BLaER1 treated with 17β-estradiol and CSF1 and Interleukin-3, amounts not matched to agents 10 nM and 100 nM (cell line): ENCODE results near the gene FKRP.

Experiments used
- H3K27ac ChIP-seq, 11 experiments: shearing (Covaris generic); formaldehyde crosslinking; 2 replicates each; pipeline ENCODE4 v1.8.1; 2022
- H3K27me3 ChIP-seq, 11 experiments: shearing (Covaris generic); formaldehyde crosslinking; 2 replicates each; pipeline ENCODE4 v1.8.1; 2022
- H3K36me3 ChIP-seq, 11 experiments: shearing (Covaris generic); formaldehyde crosslinking; 2 replicates each; pipeline ENCODE4 v1.8.1; 2022
- H3K4me1 ChIP-seq, 10 experiments: shearing (Covaris generic); formaldehyde crosslinking; 2 replicates each; pipeline ENCODE4 v1.8.1; 2022
- H3K4me2 ChIP-seq, 11 experiments: shearing (Covaris generic); formaldehyde crosslinking; 2 replicates each; pipeline ENCODE4 v1.8.1; 2022
- H3K4me3 ChIP-seq, 10 experiments: shearing (Covaris generic); formaldehyde crosslinking; 2 replicates each; pipeline ENCODE4 v1.8.1; 2022
- H3K9ac ChIP-seq, 11 experiments: shearing (Covaris generic); formaldehyde crosslinking; 2 replicates each; pipeline ENCODE4 v1.8.1; 2022
- H3K9me3 ChIP-seq, 11 experiments: shearing (Covaris generic); formaldehyde crosslinking; replicated peaks in 1 of 11; 2 replicates each; pipeline ENCODE4 v1.8.1; 2022
- H4K20me1 ChIP-seq, 11 experiments: shearing (Covaris generic); formaldehyde crosslinking; 2 replicates each; pipeline ENCODE4 v1.8.1; 2022
- Cebpa-rat ChIP-seq, 11 experiments: shearing (Covaris generic); IDR thresholded peaks; 2 replicates each; pipeline ENCODE4 v1.8.1; 2022

FKRP gene

DNA sequence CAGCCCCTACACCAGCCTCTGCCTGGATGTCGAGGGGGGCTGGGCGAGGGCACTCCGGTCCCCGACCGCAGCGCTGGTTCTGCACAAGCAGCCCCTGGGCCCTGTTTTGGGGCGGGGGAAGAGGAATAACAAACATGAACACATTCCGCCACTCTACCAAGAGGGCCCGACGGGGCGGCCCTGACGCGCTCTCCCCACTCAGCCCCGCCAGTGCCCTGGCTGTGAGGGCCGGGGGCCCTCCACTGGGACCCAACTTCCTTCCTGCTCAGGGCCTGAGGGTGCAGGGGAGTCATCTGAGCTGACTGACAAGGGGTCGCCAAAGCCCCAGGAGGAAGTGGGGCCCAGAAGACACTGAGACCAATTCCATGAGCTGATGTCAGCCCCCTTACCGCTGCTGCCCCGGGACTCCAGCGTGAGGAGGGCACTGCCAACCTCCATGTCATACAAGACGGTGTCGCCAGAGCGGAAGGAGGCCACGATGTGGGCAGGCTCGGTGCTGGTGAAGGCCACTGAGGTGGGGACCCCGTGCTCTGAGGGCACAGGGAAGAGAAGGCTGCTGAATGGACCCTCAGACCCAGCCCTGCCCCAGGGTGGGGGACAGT lies 23.3 kb upstream of the FKRP start:
- Histone ChIP-seq H3K27ac (peak overlapping the region in 9 of 11 experiments; percentile 51 to 95 (median 90); a peak in 18 of 22 replicates), H3K4me3 (peak overlapping the region in 9 of 10 experiments; percentile 1 to 93 (median 85); a peak in 14 of 20 replicates), H3K27me3 (no peaks in the 10 kb centered on the region), H3K9ac (peak overlapping the region in 10 of 11 experiments; percentile 51 to 93 (median 88); a peak in 19 of 22 replicates), H3K9me3 (no peaks in the 10 kb centered on the region), H4K20me1 (peaks cover 47 to 97% (median 70%) of the 10 kb centered on the region in 11 experiments), H3K4me1 (peaks cover 91 to 100% (median 100%) of the 10 kb centered on the region in 10 experiments), H3K36me3 (peaks cover 72 to 80% (median 76%) of the 10 kb centered on the region in 11 experiments), H3K4me2 (peak overlapping the region; percentile 88 to 99 (median 97))
- no peak for TF ChIP-seq Cebpa-rat (IDR thresholded peaks at IDR 0.05)

DNA sequence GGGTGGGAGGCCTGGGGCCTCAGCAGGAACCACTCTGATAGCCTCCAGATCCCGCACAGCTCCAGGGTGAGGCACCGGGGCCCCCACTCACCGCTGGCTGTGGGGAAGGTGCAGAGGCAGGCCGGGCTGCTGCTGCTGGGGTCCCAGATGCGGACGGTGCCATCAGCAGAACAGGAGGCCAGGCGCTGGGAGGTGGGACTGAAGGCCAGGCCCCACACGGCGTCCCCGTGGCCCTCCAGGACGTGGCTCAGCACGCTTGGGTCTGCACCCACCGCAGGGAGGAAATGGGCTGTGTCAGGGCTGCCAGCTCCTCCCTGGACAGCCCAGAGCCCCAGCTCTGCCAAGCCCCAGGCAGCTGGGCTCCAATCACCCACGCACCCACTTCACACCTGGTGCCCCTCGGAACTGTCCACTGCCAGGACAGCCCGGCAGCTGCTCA lies 22.8 kb upstream of the FKRP start:
- Histone ChIP-seq H3K4me2 (peak overlapping the region; percentile 88 to 99 (median 97)), H3K9me3 (no peaks in the 10 kb centered on the region), H3K27ac (peak overlapping the region in 10 of 11 experiments; percentile 13 to 95 (median 88); a peak in 18 of 22 replicates), H3K27me3 (no peaks in the 10 kb centered on the region), H3K4me3 (peak overlapping the region in 8 of 10 experiments; percentile 10 to 93 (median 88); a peak in 14 of 20 replicates), H3K36me3 (peaks cover 77 to 85% (median 82%) of the 10 kb centered on the region in 11 experiments), H3K4me1 (peaks cover 91 to 100% (median 100%) of the 10 kb centered on the region in 10 experiments), H4K20me1 (peaks cover 52 to 100% (median 76%) of the 10 kb centered on the region in 11 experiments), H3K9ac (peak overlapping the region in 10 of 11 experiments; percentile 51 to 93 (median 88); a peak in 19 of 22 replicates)
- no peak for TF ChIP-seq Cebpa-rat (IDR thresholded peaks at IDR 0.05)

DNA sequence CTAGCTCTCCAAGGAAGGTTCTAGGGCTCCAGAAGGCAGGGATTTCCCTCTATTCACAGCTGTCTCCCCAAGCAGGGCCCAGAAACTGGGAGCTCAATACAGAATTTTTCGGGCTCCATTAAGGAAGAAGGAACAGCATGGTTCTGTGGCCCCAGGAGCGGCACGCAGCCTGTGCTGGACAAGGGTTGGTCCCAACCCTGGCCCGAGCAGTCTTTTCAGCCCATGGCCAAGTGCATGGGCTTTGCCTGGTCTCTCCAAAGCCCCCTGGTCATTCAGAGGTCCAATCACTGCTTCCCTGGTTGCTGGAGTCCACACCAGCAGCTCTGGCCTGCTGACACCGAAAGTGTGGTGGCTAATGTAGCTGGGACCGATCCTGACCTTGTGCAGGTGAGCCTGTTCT lies 22.4 kb upstream of the FKRP start:
- peak overlapping the region in 7 of 10 experiments; percentile 10 to 93 (median 91); a peak in 12 of 20 replicates for H3K4me3 ChIP-seq
- H4K20me1 ChIP-seq, result peaks cover 56 to 100% (median 79%) of the 10 kb centered on the region in 11 experiments
- no peaks in the 10 kb centered on the region for H3K9me3 ChIP-seq
- no peak for TF ChIP-seq Cebpa-rat (IDR thresholded peaks at IDR 0.05)
- H3K9ac ChIP-seq, result peak overlapping the region in 10 of 11 experiments; percentile 51 to 93 (median 88); a peak in 18 of 22 replicates
- H3K4me1 ChIP-seq, result peaks cover 91 to 100% (median 100%) of the 10 kb centered on the region in 10 experiments
- peaks cover 81 to 89% (median 86%) of the 10 kb centered on the region in 11 experiments for H3K36me3 ChIP-seq
- peak overlapping the region; percentile 88 to 99 (median 97) for H3K4me2 ChIP-seq
- no peaks in the 10 kb centered on the region for H3K27me3 ChIP-seq
- H3K27ac ChIP-seq, result peak overlapping the region in 10 of 11 experiments; percentile 13 to 95 (median 88); a peak in 18 of 22 replicates

DNA sequence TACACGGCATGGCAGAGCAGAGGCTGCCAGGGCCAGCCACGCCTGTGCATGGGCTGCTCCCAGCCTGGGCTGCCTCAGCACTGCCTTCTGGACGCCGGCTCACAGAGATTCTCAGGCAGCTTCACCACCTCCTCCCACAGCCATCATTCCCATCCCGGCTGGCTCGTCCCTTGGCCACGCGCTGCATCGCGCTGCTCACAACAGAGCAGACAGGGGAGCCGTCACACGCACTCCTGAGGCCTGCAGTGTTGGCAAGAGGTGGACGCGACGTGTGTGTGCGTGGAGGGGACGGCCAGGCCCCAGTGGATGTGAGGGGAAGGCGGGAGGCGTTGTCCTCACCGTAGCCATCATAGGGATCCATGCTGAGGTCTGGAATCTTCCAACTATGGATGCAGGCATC lies 21.4 kb upstream of the FKRP start:
- H3K4me1 ChIP-seq, result peaks cover 91 to 100% (median 100%) of the 10 kb centered on the region in 10 experiments
- peak overlapping the region in 3 of 11 experiments; percentile 8 to 25 (median 15); a peak in 2 of 22 replicates for H3K9ac ChIP-seq
- H4K20me1 ChIP-seq, result peaks cover 63 to 100% (median 81%) of the 10 kb centered on the region in 11 experiments
- no peaks in the 10 kb centered on the region for H3K27me3 ChIP-seq
- no peak overlapping the region for H3K4me3 ChIP-seq
- peaks cover 88 to 98% (median 95%) of the 10 kb centered on the region in 11 experiments for H3K36me3 ChIP-seq
- H3K27ac ChIP-seq, result 0 out of 22 replicates have a peak overlapping the region, but pooled peaks of 1 of the 11 experiments have one; percentile 19
- H3K4me2 ChIP-seq, result peak overlapping the region; percentile 30 to 99 (median 97); a peak in 21 of 22 replicates
- H3K9me3 ChIP-seq, result no peaks in the 10 kb centered on the region
- TF ChIP-seq Cebpa-rat (IDR thresholded peaks at IDR 0.05), result no peak

GRCh38 chr19:46725036-46725820 lies 20.6 kb upstream of the FKRP start:
- Histone ChIP-seq H4K20me1 (peaks cover 71 to 100% (median 88%) of the 10 kb centered on the region in 11 experiments), H3K36me3 (peaks cover 91 to 100% (median 98%) of the 10 kb centered on the region in 11 experiments), H3K9ac (peak overlapping the region in 8 of 11 experiments; percentile 30 to 64 (median 53); a peak in 14 of 22 replicates), H3K9me3 (no peaks in the 10 kb centered on the region), H3K27ac (peak overlapping the region in 1 of 11 experiments; percentile 56; a peak in 2 of 22 replicates), H3K4me3 (peak overlapping the region in 4 of 10 experiments; percentile 6 to 44 (median 27); a peak in 5 of 20 replicates), H3K4me2 (peak overlapping the region in 10 of 11 experiments; percentile 86 to 99 (median 96); a peak in 18 of 22 replicates), H3K4me1 (peaks cover 91 to 100% (median 100%) of the 10 kb centered on the region in 10 experiments), H3K27me3 (no peaks in the 10 kb centered on the region)
- TF ChIP-seq Cebpa-rat (IDR thresholded peaks at IDR 0.05), result no peak

DNA sequence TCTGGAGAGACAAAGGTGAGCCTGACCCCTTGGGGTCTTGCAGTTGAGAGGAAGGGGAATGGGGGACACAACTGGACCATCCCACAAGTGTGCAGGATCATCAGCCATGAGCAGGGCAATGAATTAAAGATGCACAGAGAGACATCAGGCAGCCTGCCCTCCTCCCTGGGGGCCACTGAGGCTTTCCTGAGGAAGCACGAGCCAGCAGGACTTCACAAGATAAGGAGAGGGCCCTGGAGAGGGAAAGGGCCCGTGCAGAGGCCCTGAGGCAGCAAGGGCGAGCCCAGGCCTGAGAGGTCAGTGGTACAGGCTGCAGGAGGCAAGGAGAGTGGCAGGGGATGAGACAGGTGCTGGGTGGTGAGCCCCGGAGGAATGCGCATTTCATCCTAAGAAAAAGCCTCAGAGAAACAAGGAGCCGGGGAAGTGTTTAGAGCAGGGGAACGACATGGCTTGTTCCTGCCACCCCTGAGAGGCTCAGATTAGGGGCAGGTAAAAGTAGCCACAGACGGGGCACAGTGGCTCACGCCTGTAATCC lies 19.9 kb upstream of the FKRP start:
- peak overlapping the region in 9 of 11 experiments; percentile 25 to 64 (median 50); a peak in 16 of 22 replicates for H3K9ac ChIP-seq
- peak overlapping the region in 7 of 10 experiments; percentile 6 to 44 (median 16); a peak in 9 of 20 replicates for H3K4me3 ChIP-seq
- H3K4me2 ChIP-seq, result peak overlapping the region; percentile 57 to 99 (median 95); a peak in 21 of 22 replicates
- no peaks in the 10 kb centered on the region for H3K27me3 ChIP-seq
- peaks cover 91 to 100% (median 100%) of the 10 kb centered on the region in 10 experiments for H3K4me1 ChIP-seq
- H4K20me1 ChIP-seq, result peaks cover 78 to 100% (median 95%) of the 10 kb centered on the region in 11 experiments
- H3K9me3 ChIP-seq, result no peaks in the 10 kb centered on the region
- no peak for TF ChIP-seq Cebpa-rat (IDR thresholded peaks at IDR 0.05)
- H3K27ac ChIP-seq, result peak overlapping the region in 3 of 11 experiments; percentile 23 to 56 (median 44); a peak in 5 of 22 replicates
- H3K36me3 ChIP-seq, result peaks cover 92 to 100% (median 97%) of the 10 kb centered on the region in 11 experiments

DNA sequence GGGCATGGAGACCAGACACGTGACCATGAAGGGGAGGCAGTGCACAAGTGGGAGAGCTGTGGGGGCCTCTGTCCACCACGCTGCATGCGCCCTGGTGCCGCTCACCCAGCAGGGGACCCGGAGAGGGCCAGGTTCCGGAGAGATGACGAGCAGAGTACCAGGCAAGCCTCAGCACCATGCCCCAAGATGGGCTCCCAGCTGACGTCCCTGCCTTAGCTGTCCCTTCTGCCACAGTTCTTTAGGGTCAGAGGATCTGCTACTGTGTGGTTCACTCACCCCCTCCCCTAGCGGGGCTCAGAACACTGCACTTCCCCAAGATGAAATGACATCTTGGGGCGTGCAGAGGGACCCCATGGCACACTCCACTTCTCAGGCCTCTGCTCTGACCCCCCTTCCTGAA lies 19.3 kb upstream of the FKRP start:
- peak overlapping the region in 4 of 11 experiments; percentile 6 to 56 (median 34); a peak in 5 of 22 replicates for H3K27ac ChIP-seq
- H3K9ac ChIP-seq, result peak overlapping the region in 9 of 11 experiments; percentile 30 to 64 (median 50); a peak in 14 of 22 replicates
- peaks cover 91 to 100% (median 100%) of the 10 kb centered on the region in 10 experiments for H3K4me1 ChIP-seq
- H4K20me1 ChIP-seq, result peaks cover 84 to 100% (median 98%) of the 10 kb centered on the region in 11 experiments
- peak overlapping the region in 5 of 10 experiments; percentile 13 to 44 (median 33); a peak in 8 of 20 replicates for H3K4me3 ChIP-seq
- no peaks in the 10 kb centered on the region for H3K27me3 ChIP-seq
- H3K36me3 ChIP-seq, result peaks cover 86 to 100% (median 95%) of the 10 kb centered on the region in 11 experiments
- TF ChIP-seq Cebpa-rat (IDR thresholded peaks at IDR 0.05), result no peak
- H3K9me3 ChIP-seq, result no peaks in the 10 kb centered on the region
- peak overlapping the region; percentile 57 to 99 (median 95) for H3K4me2 ChIP-seq
